PC-3 (cell line): ENCODE measurements around the gene CUL2.
"Not testable (repeated sequence)": the region's sequence is repeated elsewhere in the genome, so short reads cannot be mapped to it uniquely, and the experiment has no call there.

ENCODE experiments used
- CTCF ChIP-seq: fragments of 300-600 bp; sonication (generic); conservative IDR thresholded peaks from 2 replicates; pipeline ENCODE4 v1.5.1; 2017; ENCODE audit warnings: antibody characterized with exemption, low read depth, mild to moderate bottlenecking, low read length
- EZH2 ChIP-seq: fragments of 300-600 bp; sonication (generic); IDR thresholded peaks from one replicate; pipeline ENCODE4 v1.6.1; 2017; ENCODE audit warnings: antibody characterized with exemption, mild to moderate bottlenecking, low read length; ENCODE audit not compliant: unreplicated experiment
- EZH2phosphoT487 ChIP-seq: fragments of 300-600 bp; sonication (generic); IDR thresholded peaks from 2 replicates; pipeline ENCODE4 v1.6.1; 2018; ENCODE audit warnings: mild to moderate bottlenecking, antibody characterized with exemption, low read length, borderline replicate concordance

- TF ChIP-seq CTCF, EZH2phosphoT487, EZH2: not testable (repeated sequence)
Observed at GRCh38 chr10:34972591-34972990, 117.5 kb downstream of the CUL2 start.
